GM21528 (cell line): Measurements from ENCODE around the gene ZC3H18.

Source experiments
- ATAC-seq: cut with Tn5 transposase; IDR thresholded peaks from one replicate; pipeline ENCODE4 v1.9.1; 2021; ENCODE audit warnings: mild to moderate bottlenecking, moderate library complexity; ENCODE audit not compliant: unreplicated experiment, low FRiP score

ZC3H18 gene

GRCh38 chr16:88578446-88579313 lies 8.5 kb downstream of the ZC3H18 start:
- ATAC-seq, result no peak

GRCh38 chr16:88580371-88580770 lies 10.2 kb downstream of the ZC3H18 start:
- ATAC-seq, result no peak

- no peak for ATAC-seq
Measured at GRCh38 chr16:88581033-88581432, 10.8 kb downstream of the ZC3H18 start.

GRCh38 chr16:88582912-88583575 lies 12.8 kb downstream of the ZC3H18 start:
- no peak for ATAC-seq

- no peak for ATAC-seq
Measured at GRCh38 chr16:88584676-88585075, 14.5 kb downstream of the ZC3H18 start.

GRCh38 chr16:88585269-88585668 lies 15.1 kb downstream of the ZC3H18 start:
- no peak for ATAC-seq

- ATAC-seq, result no peak
Measured at GRCh38 chr16:88585927-88586581, 15.9 kb downstream of the ZC3H18 start.

GRCh38 chr16:88588148-88588547 lies 17.9 kb downstream of the ZC3H18 start:
- ATAC-seq, result no peak

- ATAC-seq, result no peak
Measured at GRCh38 chr16:88588754-88589153, 18.6 kb downstream of the ZC3H18 start.

- no peak for ATAC-seq
Measured at GRCh38 chr16:88589441-88589840, 19.2 kb downstream of the ZC3H18 start.

- no peak for ATAC-seq
Measured at GRCh38 chr16:88591577-88592021, 21.4 kb downstream of the ZC3H18 start.

GRCh38 chr16:88593061-88593460 lies 22.9 kb downstream of the ZC3H18 start:
- ATAC-seq, result no peak

GRCh38 chr16:88593489-88593888 lies 23.3 kb downstream of the ZC3H18 start:
- no peak for ATAC-seq

GRCh38 chr16:88593910-88594309 lies 23.7 kb downstream of the ZC3H18 start:
- ATAC-seq, result no peak

- ATAC-seq, result no peak
Measured at GRCh38 chr16:88595101-88595500, 24.9 kb downstream of the ZC3H18 start.

GRCh38 chr16:88595921-88596320 lies 25.7 kb downstream of the ZC3H18 start:
- no peak for ATAC-seq

- no peak for ATAC-seq
Measured at GRCh38 chr16:88596483-88596882, 26.3 kb downstream of the ZC3H18 start.

GRCh38 chr16:88597856-88598491 lies 27.8 kb downstream of the ZC3H18 start:
- ATAC-seq, result no peak

- no peak for ATAC-seq
Measured at GRCh38 chr16:88599092-88599733, 29.0 kb downstream of the ZC3H18 start.

- ATAC-seq, result no peak
Measured at GRCh38 chr16:88599825-88600538, 29.8 kb downstream of the ZC3H18 start.
